ENCODE measurements around the gene CYP27B1. TPM values are rescaled to one million over a fixed set of nuclear protein-coding genes. Genes with fewer than 3 reads are reported as not detected.

The CYP27B1 gene
- total and polyA plus RNA-seq, 2 experiments from 2014 or later: 1.1 to 2.7 TPM

DNA sequence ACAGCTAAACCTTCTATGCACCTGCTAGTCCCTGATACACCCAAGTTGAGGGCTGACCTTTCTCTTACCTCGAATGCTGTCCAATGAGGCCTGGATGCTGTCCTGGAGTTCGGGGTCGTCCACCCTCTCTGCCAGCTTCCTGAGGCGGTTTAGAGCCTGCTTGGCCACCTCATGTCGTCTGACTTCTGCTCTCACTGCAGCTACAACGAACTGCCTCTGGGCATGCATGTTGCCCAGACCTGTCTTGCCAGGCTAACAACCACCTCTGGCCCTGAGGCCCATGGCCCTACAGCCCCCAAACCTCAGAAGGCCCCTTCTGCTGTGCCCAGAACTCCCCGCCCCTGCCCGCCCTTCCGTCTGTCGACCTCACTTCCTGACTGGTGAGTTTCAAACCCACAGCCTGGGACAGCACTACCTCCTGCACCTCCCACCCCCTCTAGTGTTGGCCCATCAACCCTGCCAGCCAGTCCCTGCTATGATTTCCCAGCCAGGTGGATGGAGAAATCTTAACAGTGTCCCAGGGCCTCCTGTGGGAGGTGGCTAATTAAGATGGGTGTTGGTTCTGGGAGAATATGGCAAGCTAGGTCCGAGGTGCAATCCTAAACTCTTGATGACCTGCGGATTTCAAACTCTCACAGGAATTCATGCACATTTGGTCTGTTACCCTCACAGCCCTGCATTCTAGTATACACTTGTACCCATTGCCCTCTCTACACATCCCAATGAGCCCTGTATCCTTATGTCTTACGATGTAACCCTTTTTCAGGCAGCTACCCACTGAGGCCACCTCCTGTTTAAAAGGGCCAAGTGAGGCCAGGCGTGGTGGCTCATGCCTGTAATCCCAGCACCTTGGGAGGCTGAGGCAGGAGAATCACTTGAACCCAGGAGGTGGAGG, 24.8 kb downstream of the CYP27B1 start:
- DNase-seq (ENCODE audit: low spot score) (peak; percentile 65), ATAC-seq (peak; percentile 7; the same call in 2 of the 3 replicates)
- Mint-ChIP-seq H3K4me3 (peak overlapping the region; percentile 50), H3K9me3 (no peaks in the 10 kb centered on the region; the same call in 1 of the 3 replicates), H3K27ac (no peak overlapping the region), H3K36me3 (ENCODE audit: low read depth) (peaks cover 14% of the 10 kb centered on the region), H3K27me3 (ENCODE audit: insufficient read depth, low read depth, poor library complexity) (peaks cover 59% of the 10 kb centered on the region), H3K4me1 (peaks cover 21% of the 10 kb centered on the region)
- Histone ChIP-seq H3K79me2 (replicated peaks; ENCODE audit: insufficient read depth) (no peaks in the 10 kb centered on the region), H3F3A (replicated peaks; ENCODE audit: low read depth) (peaks cover 18% of the 10 kb centered on the region), H3K4me2 (no peak overlapping the region), H3K27me3 (ENCODE audit: insufficient read depth) (peaks cover 69% of the 10 kb centered on the region), H4K20me1 (replicated peaks; ENCODE audit: insufficient read depth) (no peaks in the 10 kb centered on the region; the same call in 1 of the 2 replicates), H3K9me2 (ENCODE audit: insufficient read depth) (no peaks in the 10 kb centered on the region), H3K27ac (ENCODE audit: low read depth) (no peak overlapping the region), H3K4me3 (no peak overlapping the region), H3K36me3 (ENCODE audit: insufficient read depth) (peaks cover 7% of the 10 kb centered on the region), H2AFZ (no peak overlapping the region), H3K4me1 (ENCODE audit: insufficient read depth) (peaks cover 7% of the 10 kb centered on the region)
- TF ChIP-seq, protein P1, sequence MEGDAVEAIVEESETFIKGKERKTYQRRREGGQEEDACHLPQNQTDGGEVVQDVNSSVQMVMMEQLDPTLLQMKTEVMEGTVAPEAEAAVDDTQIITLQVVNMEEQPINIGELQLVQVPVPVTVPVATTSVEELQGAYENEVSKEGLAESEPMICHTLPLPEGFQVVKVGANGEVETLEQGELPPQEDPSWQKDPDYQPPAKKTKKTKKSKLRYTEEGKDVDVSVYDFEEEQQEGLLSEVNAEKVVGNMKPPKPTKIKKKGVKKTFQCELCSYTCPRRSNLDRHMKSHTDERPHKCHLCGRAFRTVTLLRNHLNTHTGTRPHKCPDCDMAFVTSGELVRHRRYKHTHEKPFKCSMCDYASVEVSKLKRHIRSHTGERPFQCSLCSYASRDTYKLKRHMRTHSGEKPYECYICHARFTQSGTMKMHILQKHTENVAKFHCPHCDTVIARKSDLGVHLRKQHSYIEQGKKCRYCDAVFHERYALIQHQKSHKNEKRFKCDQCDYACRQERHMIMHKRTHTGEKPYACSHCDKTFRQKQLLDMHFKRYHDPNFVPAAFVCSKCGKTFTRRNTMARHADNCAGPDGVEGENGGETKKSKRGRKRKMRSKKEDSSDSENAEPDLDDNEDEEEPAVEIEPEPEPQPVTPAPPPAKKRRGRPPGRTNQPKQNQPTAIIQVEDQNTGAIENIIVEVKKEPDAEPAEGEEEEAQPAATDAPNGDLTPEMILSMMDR (conservative IDR thresholded peaks at IDR 0.05; ENCODE audit: low read depth in 2 of 2): peak; percentile 34 to 67; a peak in 3 of 4 replicates
- TF ChIP-seq ZNF114 (CRISPR knock-in tag; IDR thresholded peaks at IDR 0.05) (no peak), EZH2phosphoT487 (IDR thresholded peaks at IDR 0.05; ENCODE audit: unreplicated experiment) (no peak), STAT1 (IDR thresholded peaks at IDR 0.05; ENCODE audit: unreplicated experiment) (no peak), CREB1 (CRISPR knock-in tag; IDR thresholded peaks at IDR 0.05; ENCODE audit: low read depth) (peak; percentile 9; the same call in 1 of the 2 replicates), ZNF331 (CRISPR knock-in tag; IDR thresholded peaks at IDR 0.05; ENCODE audit: low read depth) (no peak), JUNB (IDR thresholded peaks at IDR 0.05; ENCODE audit: unreplicated experiment) (no peak), NANOG (IDR thresholded peaks at IDR 0.05; ENCODE audit: borderline replicate concordance) (no peak), EZH2 (IDR thresholded peaks at IDR 0.05; ENCODE audit: low read depth, unreplicated experiment) (no peak), POLR2AphosphoS5 (IDR thresholded peaks at IDR 0.05; ENCODE audit: low read depth) (no peak)
- TF ChIP-seq, protein P2, sequence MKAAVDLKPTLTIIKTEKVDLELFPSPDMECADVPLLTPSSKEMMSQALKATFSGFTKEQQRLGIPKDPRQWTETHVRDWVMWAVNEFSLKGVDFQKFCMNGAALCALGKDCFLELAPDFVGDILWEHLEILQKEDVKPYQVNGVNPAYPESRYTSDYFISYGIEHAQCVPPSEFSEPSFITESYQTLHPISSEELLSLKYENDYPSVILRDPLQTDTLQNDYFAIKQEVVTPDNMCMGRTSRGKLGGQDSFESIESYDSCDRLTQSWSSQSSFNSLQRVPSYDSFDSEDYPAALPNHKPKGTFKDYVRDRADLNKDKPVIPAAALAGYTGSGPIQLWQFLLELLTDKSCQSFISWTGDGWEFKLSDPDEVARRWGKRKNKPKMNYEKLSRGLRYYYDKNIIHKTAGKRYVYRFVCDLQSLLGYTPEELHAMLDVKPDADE (IDR thresholded peaks at IDR 0.05): no peak
- TF ChIP-seq, protein P3, sequence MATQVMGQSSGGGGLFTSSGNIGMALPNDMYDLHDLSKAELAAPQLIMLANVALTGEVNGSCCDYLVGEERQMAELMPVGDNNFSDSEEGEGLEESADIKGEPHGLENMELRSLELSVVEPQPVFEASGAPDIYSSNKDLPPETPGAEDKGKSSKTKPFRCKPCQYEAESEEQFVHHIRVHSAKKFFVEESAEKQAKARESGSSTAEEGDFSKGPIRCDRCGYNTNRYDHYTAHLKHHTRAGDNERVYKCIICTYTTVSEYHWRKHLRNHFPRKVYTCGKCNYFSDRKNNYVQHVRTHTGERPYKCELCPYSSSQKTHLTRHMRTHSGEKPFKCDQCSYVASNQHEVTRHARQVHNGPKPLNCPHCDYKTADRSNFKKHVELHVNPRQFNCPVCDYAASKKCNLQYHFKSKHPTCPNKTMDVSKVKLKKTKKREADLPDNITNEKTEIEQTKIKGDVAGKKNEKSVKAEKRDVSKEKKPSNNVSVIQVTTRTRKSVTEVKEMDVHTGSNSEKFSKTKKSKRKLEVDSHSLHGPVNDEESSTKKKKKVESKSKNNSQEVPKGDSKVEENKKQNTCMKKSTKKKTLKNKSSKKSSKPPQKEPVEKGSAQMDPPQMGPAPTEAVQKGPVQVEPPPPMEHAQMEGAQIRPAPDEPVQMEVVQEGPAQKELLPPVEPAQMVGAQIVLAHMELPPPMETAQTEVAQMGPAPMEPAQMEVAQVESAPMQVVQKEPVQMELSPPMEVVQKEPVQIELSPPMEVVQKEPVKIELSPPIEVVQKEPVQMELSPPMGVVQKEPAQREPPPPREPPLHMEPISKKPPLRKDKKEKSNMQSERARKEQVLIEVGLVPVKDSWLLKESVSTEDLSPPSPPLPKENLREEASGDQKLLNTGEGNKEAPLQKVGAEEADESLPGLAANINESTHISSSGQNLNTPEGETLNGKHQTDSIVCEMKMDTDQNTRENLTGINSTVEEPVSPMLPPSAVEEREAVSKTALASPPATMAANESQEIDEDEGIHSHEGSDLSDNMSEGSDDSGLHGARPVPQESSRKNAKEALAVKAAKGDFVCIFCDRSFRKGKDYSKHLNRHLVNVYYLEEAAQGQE (IDR thresholded peaks at IDR 0.05; ENCODE audit: unreplicated experiment): no peak
- TF ChIP-seq, protein P4, sequence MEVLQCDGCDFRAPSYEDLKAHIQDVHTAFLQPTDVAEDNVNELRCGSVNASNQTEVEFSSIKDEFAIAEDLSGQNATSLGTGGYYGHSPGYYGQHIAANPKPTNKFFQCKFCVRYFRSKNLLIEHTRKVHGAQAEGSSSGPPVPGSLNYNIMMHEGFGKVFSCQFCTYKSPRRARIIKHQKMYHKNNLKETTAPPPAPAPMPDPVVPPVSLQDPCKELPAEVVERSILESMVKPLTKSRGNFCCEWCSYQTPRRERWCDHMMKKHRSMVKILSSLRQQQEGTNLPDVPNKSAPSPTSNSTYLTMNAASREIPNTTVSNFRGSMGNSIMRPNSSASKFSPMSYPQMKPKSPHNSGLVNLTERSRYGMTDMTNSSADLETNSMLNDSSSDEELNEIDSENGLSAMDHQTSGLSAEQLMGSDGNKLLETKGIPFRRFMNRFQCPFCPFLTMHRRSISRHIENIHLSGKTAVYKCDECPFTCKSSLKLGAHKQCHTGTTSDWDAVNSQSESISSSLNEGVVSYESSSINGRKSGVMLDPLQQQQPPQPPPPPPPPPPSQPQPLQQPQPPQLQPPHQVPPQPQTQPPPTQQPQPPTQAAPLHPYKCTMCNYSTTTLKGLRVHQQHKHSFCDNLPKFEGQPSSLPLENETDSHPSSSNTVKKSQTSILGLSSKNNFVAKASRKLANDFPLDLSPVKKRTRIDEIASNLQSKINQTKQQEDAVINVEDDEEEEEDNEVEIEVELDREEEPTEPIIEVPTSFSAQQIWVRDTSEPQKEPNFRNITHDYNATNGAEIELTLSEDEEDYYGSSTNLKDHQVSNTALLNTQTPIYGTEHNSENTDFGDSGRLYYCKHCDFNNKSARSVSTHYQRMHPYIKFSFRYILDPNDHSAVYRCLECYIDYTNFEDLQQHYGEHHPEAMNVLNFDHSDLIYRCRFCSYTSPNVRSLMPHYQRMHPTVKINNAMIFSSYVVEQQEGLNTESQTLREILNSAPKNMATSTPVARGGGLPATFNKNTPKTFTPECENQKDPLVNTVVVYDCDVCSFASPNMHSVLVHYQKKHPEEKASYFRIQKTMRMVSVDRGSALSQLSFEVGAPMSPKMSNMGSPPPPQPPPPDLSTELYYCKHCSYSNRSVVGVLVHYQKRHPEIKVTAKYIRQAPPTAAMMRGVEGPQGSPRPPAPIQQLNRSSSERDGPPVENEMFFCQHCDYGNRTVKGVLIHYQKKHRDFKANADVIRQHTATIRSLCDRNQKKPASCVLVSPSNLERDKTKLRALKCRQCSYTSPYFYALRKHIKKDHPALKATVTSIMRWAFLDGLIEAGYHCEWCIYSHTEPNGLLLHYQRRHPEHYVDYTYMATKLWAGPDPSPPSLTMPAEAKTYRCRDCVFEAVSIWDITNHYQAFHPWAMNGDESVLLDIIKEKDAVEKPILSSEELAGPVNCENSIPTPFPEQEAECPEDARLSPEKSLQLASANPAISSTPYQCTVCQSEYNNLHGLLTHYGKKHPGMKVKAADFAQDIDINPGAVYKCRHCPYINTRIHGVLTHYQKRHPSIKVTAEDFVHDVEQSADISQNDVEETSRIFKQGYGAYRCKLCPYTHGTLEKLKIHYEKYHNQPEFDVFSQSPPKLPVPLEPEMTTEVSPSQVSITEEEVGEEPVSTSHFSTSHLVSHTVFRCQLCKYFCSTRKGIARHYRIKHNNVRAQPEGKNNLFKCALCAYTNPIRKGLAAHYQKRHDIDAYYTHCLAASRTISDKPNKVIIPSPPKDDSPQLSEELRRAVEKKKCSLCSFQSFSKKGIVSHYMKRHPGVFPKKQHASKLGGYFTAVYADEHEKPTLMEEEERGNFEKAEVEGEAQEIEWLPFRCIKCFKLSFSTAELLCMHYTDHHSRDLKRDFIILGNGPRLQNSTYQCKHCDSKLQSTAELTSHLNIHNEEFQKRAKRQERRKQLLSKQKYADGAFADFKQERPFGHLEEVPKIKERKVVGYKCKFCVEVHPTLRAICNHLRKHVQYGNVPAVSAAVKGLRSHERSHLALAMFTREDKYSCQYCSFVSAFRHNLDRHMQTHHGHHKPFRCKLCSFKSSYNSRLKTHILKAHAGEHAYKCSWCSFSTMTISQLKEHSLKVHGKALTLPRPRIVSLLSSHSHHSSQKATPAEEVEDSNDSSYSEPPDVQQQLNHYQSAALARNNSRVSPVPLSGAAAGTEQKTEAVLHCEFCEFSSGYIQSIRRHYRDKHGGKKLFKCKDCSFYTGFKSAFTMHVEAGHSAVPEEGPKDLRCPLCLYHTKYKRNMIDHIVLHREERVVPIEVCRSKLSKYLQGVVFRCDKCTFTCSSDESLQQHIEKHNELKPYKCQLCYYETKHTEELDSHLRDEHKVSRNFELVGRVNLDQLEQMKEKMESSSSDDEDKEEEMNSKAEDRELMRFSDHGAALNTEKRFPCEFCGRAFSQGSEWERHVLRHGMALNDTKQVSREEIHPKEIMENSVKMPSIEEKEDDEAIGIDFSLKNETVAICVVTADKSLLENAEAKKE (CRISPR knock-in tag; IDR thresholded peaks at IDR 0.05): no peak
